HG02623 (cell line): ENCODE results near the gene CBLN2.
A peak's percentile ranks its signal among the peaks of the same experiment; 100 is the strongest.

Experiments
- ATAC-seq: cut with Tn5 transposase; IDR thresholded peaks from one replicate; pipeline ENCODE4 v1.9.1; 2021; ENCODE audit warnings: moderate library complexity; ENCODE audit not compliant: unreplicated experiment

CBLN2 gene

DNA sequence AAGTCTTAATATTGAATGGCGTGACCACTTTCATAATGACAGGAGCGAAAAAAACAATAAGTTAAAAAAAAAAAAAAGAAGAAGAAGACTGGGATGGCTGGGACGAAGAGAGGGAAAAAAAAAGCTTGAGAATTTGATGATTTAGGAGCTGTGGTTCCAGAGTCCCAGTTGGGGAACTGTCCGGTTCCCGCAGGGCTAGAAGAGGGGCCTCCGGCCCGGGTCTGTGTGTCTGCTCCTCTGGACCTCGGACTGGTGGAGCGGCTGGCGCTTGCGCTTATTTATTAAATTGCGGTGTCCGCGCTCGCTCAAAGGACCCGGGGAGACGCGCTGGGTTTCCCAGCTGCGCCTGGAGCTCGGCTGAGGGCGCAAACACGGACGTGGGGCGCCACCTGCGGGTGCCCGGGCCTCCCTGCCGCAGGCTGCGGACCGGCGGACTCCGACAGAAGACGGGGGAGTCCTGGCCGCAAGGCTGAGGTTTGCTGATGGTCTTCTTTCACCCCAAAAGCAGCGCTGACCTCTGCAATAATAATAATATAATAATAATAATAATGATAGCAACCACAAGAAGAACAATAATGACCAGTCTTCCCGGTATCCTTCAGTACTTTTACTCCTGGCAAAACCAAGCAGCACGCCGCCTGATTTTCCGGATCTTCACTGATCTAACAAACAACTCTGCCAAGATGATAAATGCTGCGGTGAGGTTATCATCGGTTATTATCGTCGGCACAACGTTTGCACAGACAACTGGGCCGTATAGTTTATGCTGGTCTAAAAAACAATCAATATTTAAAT lies at the start of gene CBLN2:
Gene CBLN2 (minus strand): TSS at position 251 of the 795 bp plus-strand sequence. CDS start 2,182 bp downstream, outside the sequence.
- ATAC-seq = peak; percentile 86

DNA sequence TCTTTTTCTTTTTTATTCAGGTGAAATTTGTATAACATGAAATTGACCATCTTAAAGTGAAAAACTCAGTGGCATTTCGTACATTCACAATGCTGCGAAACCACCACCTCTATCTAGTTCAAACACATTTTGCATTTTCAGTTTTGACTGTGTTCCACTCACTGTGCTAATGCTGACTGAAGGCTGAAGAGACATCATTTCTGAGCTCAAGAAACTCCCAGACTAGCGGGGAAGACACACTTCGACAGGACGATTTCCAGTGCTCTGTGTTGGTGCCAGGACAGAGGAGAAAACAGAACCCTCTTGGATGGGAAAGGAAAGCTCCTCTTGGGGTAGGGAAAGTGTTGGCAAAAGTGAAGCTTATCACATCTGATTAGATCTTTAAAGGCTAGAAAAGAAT lies 44.2 kb upstream of the CBLN2 start:
- ATAC-seq = no peak

DNA sequence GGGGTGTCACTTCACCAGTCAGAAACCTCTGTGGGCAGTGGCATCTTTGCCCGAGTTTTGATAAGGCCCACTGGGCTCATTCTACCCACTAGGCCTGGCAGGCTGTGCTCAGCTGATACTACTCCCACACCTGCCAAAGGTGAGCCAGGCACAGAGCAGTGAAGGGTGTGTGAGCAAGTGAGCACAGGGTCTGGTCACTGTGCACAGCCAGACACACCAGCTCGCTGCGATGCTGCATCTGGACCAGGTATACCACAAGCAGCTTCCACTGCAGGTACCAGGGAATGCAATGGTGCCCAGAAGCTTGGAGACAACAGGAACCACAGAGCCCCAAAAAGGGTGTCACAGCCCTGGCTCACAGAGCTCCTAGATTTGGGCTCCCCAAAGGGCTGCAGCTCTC lies 40.6 kb upstream of the CBLN2 start:
- no peak for ATAC-seq

DNA sequence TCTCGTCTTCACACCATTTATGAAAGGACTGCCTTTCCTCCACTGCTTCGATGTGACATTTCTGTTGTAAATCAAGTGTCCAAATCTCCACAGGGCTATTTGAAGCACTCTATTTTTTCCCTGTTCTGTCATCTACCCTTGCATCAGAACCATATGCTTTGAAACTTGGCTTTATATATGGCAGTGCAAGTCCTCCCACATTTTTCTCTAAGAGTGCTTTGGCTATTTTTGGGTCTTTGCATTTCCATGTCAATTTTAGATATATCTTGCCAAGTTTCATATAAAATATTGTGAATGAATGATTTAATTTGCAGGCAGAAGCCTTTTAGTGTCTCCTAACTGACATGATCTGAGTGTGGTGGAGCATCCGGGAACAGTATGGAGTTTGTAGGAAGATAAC lies 37.8 kb upstream of the CBLN2 start:
- no peak for ATAC-seq

DNA sequence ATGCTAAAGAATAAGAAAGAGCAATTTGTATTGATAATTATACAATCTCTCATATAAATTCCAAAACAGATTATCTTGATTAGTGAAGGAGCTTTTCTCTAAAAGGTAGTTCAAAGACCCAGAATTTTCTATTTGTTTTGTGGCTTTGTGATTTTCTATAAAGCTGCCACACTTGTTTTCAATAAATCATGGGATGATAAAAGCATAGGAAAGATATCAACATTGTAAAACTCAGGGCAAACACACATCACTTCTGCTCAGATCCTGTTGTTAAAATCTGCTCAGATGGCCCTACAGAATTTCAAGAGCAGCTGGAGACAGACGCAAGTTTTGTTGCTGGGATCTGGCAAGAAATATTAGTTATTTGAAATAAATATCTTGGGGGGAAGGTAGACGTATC lies 28.8 kb upstream of the CBLN2 start:
- no peak for ATAC-seq

DNA sequence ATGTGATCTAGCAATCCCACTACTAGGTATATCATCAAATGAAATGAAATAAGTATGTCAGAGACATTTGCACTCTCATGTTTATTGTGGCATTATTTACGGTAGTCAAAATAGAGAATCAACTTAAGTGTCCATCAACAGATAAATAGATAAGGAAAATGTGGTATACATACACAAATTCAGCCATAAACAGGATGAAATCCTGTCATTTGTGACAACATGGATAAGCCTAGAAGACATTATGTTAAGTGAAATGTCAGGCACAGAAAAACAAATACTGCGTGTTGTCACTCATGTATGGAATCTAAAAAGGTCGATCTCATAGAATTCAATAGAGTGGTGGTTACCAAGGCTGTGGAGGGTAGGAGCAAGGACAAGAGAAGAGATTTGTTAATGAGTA lies 22.1 kb upstream of the CBLN2 start:
- no peak for ATAC-seq

DNA sequence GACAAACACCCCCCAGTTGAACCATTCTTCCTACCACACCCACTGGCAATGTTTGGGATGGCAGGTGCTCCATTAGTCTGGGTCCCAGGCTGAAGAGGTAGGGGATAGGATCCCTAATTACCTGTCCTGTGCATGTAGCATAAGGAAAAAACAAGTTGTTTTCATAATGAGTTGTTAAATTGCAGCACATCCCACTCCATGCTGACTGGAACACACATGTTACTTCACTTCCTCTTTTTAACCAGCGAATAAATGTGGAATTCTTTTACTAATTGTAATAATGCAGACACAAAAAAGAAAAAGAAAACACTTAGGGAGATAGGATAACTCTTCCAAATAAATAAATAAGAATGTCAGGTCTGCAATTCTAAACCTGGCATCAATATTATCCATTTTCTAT lies 11.8 kb upstream of the CBLN2 start:
- ATAC-seq = no peak

DNA sequence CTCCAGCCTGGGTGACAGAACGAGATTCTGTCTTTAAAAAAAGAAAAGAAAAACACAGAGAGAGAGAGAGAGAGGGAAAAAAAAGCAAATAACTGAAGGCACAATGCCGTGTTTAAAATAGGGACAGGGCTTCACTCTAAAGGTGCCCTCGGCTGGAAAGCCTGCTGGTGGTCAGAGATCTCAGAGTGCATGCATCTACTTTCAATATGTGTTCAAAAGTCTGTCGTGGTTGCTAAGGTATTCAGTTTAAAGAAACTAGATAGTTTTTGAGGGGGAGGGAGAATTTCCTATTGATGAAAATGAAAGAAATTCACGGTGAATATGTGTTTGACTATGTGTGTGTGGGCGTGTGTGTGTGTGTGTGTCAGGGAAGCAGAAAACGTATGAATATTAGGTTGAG lies 11.0 kb upstream of the CBLN2 start:
- no peak for ATAC-seq

DNA sequence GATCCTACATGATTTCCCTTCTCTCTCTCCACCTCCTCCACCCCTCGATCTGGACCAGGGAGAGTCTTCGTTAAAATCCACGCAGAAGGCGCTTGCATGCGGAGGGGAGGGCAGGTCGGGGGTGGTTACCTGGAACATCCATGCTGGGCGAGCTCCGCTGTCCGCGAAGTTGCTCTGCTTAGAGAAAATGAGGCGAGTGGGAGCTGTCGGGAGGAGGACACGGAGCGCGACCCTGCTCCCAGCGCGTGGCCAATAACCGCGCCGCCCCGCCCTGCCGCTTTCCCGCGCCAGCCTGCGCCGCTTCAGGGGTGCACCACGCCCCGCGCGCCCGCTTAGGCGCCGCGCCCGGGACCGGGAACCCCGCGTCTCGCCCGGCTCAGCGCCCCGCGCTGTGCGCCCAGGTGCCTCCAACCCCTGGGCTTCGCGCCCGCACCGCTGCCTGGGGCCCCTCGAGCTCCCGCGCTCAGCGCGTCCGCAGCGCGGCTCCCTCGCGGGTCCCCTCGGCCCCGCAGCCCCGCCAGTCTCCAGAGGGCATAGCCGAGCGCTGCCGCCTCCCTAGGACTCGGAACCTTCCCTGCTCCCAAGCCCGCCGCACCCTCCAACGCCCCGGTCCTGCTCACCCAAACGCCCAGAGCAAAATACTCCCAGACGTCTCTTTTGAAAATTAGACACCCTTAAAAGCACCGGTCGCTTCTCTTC lies 636 bp downstream of the CBLN2 start:
- ATAC-seq = no peak

DNA sequence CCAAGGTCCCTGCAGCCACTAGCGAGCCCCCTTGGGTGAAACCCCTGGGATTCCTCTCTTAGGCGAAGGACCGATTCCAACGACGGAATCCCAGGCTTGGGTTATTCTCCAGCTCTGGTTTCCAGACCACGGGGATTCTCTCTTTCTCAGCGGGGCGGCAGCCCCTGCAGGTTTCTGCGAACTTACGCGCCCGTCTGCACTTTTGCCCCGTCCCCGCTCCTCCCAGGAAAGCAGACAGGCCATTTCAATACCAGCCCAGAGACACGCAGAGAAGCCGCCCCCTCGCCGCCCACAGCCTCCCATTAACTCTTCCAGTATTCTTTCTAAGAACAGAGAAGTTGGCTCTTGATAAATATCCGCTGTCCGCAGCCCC lies 1.2 kb downstream of the CBLN2 start:
- no peak for ATAC-seq

DNA sequence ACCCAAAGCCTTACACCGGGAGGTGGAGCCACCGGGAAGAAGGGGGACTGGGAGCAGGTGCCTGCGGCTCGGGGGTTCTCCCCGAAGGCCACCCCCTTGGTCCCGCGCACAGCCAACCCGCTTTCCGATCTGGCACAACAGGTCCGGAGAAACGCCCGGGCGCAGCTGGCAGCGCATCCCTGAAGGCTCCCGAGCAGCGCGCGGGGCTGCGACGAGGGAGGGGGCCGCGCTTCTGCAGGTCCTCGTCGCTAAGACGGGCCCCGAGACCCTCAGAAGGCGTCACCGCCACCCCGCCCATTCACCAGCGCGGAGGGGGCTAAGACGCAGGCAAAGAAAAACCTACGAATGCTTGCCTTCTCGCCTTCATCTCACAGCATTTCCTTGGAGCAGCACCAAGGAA lies 1.8 kb downstream of the CBLN2 start:
- ATAC-seq = no peak

DNA sequence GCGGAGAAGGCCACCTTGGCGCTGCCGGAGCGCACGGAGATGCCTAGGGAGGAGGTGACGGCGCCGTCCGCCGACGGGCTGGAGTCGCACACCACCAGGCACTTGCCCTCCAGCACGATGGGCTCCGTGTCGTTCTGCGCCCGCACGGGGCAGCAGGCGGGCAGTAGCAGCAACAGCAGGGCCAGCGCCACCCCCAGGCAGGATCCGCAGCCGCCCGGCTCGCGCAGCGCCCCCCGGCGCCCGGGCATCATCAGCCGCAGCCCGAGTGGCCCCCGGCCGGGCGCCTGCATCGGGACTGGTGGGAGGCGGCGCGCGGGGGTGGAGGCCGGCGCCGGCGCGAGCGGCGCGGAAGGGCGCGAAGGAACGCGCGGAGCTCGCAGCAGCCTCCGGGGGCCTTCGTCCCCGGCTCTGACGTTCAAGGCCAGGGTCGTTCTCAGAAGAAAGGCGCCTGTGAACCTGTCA lies 2.2 kb downstream of the CBLN2 start:
- no peak for ATAC-seq

DNA sequence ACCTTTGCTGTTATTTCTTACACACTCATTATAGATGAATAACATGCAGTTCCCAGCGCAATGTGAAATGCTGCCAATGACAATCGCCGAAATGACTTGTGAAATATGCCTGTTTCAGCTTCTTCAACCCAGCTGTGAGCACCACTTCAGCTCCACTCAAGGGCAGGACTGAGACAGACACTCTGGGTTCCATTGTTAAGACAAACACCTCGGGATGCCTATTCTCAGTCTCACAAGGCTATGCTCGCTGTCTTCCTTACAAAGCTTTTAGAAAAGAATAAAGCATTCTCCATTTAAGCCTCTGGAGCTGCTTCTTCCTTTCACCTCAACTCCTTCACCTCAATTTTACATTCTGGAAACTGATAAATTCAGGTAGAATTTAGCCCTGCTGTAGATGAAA lies 4.2 kb downstream of the CBLN2 start:
- ATAC-seq = no peak

DNA sequence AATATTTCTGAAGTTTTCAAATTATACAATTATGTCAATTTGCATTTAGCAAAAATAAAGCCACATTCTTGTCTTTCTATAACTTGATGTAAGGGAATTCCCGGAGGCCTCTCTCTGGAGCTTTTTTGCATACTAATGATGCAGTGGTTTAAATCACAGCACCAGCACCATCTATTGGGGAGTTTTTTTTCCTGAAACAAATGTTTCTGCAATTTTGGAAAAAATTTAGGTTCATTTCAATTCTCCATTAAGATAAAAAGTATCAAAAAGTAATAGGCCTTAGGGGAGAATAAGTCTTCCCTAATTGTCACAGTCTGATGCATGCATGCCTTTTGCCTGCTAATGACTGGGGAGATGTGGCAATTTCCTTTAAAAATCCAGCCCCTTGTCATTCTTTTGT lies 13.5 kb downstream of the CBLN2 start:
- ATAC-seq = no peak

DNA sequence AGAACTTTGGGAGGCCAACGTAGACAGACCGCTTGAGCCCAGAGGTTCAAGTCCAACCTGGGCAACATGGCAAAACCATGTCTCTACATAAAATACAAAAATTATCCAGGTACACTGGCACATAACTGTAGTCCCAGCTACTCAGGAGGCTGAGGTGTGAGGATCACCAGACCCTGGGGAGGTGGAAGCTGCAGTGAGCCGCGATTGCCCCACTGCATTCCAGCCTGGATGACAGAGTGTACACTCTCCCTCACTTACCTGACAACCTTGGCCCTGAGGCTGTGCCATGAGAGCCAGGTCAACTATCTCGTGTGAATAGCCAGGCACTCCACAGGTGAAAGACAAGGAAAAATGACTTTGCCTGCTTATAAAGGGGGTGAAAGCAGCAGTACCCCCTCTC lies 39.3 kb downstream of the CBLN2 start:
- no peak for ATAC-seq

DNA sequence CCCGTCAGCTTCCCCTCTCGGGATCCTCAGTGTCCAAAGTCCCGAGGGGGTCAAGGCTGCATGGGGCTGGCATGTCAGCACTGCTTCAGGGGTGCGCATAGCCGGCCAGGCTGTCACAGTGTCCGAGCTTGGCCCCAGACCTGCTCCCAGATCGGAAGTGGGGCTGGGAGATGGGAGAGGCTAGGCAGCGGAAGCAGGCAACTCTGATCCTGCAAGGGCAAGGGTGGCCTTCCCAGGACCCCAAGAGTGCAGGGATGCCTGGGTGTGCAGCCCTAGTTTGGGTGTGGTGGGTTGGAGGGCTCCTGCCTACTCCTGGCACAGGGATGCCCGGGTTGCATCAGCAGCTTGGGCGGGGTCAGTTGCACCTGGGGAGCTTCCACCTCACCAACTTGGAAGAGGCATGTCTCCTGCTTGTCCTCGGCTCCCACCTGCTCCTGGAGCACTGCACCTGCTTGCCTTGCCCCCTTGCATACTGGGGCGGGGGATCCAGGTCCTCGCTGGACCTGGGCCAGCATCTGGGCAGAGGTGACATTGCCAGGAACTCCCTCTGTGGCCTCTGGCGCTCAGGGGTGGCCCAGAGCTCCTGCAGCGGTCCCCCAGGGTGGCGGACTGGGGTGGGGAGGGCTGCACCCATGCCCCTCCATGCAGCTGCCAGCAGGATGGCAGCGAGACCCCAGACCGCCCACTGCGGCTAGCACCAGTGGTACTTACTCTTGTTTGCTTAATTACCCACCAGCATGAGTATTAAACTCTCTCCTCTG lies 41.3 kb downstream of the CBLN2 start:
- no peak for ATAC-seq

DNA sequence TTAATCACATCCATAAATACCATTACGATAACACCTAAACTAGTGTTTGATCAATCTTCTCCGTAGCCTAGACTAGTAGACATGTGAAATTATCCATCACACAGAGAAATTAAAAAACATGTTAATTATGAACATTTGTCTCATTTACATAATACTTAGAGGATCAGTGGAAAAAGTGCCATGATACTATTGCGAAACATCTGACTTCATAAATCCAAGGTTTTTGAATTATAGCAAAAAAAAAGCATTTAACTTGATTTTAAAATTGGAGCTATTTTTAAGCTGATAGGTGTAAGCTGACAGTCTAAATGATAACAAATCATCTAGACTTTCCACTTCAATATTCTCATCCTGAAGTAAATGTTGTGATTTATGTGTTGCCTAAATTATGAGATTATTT lies 51.6 kb downstream of the CBLN2 start:
- no peak for ATAC-seq
